ENCODE measurements around the gene PHEX.

- TF ChIP-seq EZH2phosphoT487 (IDR thresholded peaks at IDR 0.05; ENCODE audit: low read depth), result no peak
- TF ChIP-seq, protein P1, sequence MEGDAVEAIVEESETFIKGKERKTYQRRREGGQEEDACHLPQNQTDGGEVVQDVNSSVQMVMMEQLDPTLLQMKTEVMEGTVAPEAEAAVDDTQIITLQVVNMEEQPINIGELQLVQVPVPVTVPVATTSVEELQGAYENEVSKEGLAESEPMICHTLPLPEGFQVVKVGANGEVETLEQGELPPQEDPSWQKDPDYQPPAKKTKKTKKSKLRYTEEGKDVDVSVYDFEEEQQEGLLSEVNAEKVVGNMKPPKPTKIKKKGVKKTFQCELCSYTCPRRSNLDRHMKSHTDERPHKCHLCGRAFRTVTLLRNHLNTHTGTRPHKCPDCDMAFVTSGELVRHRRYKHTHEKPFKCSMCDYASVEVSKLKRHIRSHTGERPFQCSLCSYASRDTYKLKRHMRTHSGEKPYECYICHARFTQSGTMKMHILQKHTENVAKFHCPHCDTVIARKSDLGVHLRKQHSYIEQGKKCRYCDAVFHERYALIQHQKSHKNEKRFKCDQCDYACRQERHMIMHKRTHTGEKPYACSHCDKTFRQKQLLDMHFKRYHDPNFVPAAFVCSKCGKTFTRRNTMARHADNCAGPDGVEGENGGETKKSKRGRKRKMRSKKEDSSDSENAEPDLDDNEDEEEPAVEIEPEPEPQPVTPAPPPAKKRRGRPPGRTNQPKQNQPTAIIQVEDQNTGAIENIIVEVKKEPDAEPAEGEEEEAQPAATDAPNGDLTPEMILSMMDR (IDR thresholded peaks at IDR 0.05; ENCODE audit: low read depth, low read length), result no peak
Measured at GRCh38 chrX:22135171-22135711, 103.1 kb downstream of the PHEX start.

Data from OCI-LY3 (cell line).